Choroid plexus epithelial cell (primary cell): ENCODE measurements around the gene SMIM8.
"Not testable (repeated sequence)": the region's sequence is repeated elsewhere in the genome, so short reads cannot be mapped to it uniquely, and the experiment has no call there.

Experiments used
- DNase-seq: peaks from one replicate; pipeline ENCODE4 v3.0.0-alpha.2; 2010; ENCODE audit warnings: low read depth
- H3K4me3 ChIP-seq: 2 replicates; pipeline ENCODE4 v1.5.1; 2011; ENCODE audit warnings: low read depth, mild to moderate bottlenecking, control low read depth, low read length, moderate library complexity
- TF ChIP-seq, protein P1 (sequence below): conservative IDR thresholded peaks from 2 replicates; pipeline ENCODE4 v1.5.1; 2011; ENCODE audit warnings: low read depth, mild to moderate bottlenecking, control low read depth, inconsistent platforms, low read length, moderate library complexity

SMIM8 gene

DNA sequence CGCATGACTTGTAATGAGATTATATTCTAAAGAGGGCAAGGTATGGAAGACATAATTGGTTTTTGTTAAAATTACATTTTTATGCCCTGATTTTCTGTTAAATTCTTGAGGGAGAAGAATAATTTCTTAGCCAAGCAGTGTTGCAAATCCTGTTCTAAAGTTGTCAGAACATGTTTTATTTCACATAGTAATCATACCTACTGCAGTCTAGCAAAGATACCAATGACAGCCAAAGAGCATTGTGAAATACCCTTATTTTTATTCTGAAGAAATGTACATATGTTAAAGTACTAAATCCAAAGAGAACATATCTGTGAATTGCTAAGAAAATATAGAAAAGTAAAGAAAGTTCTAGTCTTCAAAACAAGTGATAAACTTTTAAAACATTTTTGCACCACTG lies 39.6 kb upstream of the SMIM8 start:
- H3K4me3 ChIP-seq: no peak overlapping the region
- TF ChIP-seq, protein P1, sequence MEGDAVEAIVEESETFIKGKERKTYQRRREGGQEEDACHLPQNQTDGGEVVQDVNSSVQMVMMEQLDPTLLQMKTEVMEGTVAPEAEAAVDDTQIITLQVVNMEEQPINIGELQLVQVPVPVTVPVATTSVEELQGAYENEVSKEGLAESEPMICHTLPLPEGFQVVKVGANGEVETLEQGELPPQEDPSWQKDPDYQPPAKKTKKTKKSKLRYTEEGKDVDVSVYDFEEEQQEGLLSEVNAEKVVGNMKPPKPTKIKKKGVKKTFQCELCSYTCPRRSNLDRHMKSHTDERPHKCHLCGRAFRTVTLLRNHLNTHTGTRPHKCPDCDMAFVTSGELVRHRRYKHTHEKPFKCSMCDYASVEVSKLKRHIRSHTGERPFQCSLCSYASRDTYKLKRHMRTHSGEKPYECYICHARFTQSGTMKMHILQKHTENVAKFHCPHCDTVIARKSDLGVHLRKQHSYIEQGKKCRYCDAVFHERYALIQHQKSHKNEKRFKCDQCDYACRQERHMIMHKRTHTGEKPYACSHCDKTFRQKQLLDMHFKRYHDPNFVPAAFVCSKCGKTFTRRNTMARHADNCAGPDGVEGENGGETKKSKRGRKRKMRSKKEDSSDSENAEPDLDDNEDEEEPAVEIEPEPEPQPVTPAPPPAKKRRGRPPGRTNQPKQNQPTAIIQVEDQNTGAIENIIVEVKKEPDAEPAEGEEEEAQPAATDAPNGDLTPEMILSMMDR: no peak
- peak; percentile 35 for DNase-seq

DNA sequence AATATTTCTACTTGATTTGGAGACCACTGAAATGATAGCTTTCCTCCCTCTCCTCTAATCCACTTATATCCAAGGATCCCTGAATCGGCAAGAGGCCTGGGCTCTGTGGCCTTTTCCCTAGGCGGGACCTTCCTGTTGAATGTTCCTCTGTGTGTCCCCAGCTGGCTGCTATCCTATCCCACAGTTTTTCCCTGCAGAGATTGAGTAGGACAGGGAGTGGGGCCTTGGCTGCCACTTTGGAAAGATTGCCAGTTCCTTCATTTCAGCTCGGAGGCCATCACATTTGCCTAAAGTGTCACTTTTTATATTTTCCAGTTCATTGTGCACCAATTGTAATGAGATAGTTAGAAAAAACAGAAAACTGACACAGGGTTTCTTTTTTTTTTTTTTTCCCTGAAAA lies 38.9 kb upstream of the SMIM8 start:
- TF ChIP-seq, protein P1: no peak
- DNase-seq: no peak
- H3K4me3 ChIP-seq: no peak overlapping the region

DNA sequence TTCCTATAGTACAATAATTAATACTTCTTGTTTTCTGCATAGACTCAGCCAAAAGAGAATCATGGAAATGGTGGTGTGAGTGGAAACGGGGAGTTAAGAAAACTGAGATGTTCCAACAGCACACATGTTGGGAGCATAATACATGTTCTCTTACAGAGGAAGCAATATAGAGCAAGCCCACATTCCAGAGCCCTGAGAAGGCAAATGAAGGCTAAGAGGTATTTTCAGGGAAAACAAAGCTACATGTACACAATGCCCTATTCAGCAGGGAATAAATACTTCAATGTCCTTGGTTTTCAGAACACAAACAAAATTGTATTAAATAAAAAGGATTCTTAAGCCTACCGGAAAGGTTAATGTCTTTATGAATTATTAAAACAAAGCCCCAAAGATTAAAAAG lies 35.1 kb upstream of the SMIM8 start:
- peak; percentile 23 for DNase-seq
- TF ChIP-seq, protein P1: no peak
- no peak overlapping the region for H3K4me3 ChIP-seq

DNA sequence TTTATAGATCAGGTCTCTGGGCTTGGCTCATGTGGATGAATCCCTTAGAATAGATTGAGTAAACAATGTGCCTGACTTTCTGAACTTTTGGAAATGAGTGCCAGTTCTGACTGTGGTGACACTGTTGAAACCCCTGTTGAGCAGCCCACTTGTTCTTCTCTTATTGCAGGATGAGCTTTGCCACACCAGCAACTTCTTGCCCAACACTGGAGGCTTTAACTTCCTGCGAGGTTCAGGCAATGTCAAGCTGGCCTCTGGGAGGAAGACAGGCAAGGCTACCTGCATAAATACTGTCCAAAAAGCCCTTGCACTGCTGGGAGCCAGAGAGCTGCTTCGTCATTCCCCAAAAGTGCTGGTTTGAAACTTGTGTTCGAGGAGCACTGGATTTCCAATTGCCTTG lies 32.8 kb upstream of the SMIM8 start:
- no peak for DNase-seq
- TF ChIP-seq, protein P1: no peak
- H3K4me3 ChIP-seq: no peak overlapping the region

DNA sequence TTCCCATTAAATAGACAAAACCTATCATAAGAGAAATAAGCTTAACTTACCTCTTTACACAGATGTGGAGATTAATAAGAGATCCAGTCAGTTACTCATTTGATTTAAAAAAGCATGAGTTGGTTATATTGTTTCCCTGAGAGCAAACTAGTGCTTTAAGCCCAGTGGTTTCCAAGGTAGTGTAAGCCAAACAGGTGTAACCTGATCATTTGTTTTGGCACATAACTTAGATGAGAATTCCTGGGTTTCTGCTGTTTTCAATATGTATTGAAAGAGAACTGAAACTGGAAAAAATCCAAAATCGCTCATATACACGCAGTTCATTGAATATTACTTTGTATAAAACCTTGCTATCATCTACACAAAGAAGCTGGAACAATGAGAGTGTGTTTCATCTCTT lies 30.5 kb upstream of the SMIM8 start:
- no peak for DNase-seq
- TF ChIP-seq, protein P1: no peak

DNA sequence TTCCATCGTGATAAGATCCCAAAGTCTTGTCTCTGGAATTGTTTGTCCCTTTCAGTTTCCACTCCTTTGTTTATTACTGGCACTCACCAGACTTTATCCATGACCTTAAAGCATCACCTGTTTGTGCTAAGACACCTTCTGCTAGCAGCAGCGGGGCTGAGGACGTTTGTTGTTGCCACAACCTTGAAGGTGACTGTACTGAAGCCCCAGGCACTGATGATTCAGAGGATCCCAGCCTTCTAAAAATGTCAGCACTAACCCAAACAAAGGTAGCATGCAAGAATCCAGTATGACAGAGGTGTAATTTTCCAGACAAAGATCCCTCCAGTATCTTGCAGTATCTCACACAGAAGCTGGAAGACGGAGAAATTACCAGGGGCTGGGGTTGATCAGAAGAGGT lies 28.9 kb upstream of the SMIM8 start:
- H3K4me3 ChIP-seq: no peak overlapping the region
- TF ChIP-seq, protein P1: no peak
- DNase-seq: no peak

More for the DNA sequence above, 30.5 kb upstream of the SMIM8 start:
- H3K4me3 ChIP-seq: no peak overlapping the region

DNA sequence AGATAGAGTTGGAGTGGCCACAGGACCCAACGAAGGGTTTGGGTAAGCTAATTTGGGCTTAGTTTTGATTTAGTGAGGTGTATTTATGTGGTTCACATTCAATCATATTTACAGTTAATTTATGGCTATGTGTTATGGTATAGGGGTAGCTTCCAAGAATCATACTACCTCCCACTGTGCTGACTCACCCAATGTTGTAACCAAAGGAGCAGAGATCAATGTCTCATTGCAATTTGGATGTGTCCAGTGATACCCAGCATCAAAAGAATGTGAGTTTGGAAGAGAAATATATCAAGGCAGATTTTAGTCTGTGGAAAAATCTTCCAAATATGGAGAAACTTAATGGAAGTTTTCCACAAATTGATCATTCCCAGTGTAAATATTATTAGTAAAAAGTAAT lies 25.3 kb upstream of the SMIM8 start:
- TF ChIP-seq, protein P1: no peak
- no peak overlapping the region for H3K4me3 ChIP-seq
- DNase-seq: peak; percentile 68

DNA sequence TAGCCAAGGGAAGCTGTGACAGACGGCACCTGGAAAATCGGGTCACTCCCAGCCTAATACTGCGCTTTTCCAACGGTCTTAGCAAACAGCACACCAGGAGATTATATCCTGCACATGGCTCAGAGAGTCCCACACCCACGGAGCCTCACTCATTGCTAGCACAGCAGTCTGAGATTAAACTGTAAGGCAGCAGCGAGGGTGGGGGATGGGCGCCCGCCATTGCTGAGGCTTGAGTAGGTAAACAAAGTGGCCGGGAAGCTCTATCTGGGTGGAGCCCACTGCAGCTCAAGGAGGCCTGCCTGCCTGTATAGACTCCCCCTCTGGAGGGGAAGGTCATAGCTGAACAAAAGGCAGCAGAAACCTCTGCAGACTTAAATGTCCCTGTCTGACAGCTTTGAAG lies 21.1 kb upstream of the SMIM8 start:
- H3K4me3 ChIP-seq, DNase-seq: not testable (repeated sequence)
